ENCODE data around the gene VWA1. TPM values are rescaled to one million over a fixed set of nuclear protein-coding genes. Genes with fewer than 3 reads are reported as not detected.

Gene VWA1
- polyA plus RNA-seq, 2 of the 4 experiments (the other 2 are of a cell fraction) = 4.0 to 5.3 TPM

DNA sequence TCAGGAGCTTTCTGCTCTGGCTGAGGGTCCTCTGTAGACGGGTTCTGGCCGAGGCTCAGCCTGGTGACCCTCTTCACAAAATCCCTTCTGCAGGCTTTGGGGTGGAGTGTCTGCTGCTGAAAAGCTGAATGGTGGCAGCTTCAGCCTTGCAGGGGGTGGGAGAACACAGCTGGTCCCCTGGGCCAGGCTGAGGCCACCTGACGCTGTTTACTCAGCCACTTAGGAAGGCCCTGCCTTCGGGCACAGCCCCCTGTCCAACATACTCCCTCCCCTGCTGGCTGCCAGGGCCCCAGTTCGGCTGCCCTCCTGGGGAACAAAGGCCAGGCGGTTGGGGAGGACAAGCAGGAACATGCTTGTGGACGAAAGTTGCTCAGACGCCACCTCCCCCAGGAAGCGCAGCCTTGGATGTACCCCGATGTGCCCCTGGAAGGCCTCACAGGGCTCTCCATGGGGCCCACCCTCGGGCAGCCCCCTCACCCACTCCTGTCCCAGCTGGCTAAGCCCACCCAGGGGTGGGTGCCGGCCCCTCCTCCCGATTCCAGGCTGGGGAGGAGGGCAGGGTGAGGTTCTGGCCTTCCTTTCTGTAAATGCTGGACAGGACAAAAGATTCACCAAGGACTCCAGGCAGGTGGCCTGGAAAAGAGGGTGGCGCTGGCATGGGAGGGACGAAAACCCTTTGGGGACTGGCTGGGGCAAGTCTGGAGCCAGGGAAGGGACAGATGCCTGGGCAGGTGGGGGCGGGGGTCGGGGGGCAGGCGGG is 14.2 kb upstream of the VWA1 start, which contains the start of gene ANKRD65 (continued):
- TF ChIP-seq EHMT2 (IDR thresholded peaks at IDR 0.05; ENCODE audit: low read depth) (no peak), POLR2A (IDR thresholded peaks at IDR 0.05; ENCODE audit: low read length) (no peak), RCOR1 (IDR thresholded peaks at IDR 0.05; ENCODE audit: low read depth, low read length) (no peak), NR3C1 (IDR thresholded peaks at IDR 0.05) (no peak), FOSL2 (IDR thresholded peaks at IDR 0.05) (no peak), FOSL2 (CRISPR knock-in tag; IDR thresholded peaks at IDR 0.05) (no peak), RAD21 (conservative IDR thresholded peaks at IDR 0.05 in 1 of 2, IDR thresholded peaks at IDR 0.05 in 1 of 2) (no peak), MAZ (IDR thresholded peaks at IDR 0.05; ENCODE audit: borderline replicate concordance, low read depth, low read length) (no peak), CBX8 (IDR thresholded peaks at IDR 0.05) (no peak)
- TF ChIP-seq, protein P1, sequence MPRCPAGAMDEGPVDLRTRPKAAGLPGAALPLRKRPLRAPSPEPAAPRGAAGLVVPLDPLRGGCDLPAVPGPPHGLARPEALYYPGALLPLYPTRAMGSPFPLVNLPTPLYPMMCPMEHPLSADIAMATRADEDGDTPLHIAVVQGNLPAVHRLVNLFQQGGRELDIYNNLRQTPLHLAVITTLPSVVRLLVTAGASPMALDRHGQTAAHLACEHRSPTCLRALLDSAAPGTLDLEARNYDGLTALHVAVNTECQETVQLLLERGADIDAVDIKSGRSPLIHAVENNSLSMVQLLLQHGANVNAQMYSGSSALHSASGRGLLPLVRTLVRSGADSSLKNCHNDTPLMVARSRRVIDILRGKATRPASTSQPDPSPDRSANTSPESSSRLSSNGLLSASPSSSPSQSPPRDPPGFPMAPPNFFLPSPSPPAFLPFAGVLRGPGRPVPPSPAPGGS (IDR thresholded peaks at IDR 0.05) = no peak

DNA sequence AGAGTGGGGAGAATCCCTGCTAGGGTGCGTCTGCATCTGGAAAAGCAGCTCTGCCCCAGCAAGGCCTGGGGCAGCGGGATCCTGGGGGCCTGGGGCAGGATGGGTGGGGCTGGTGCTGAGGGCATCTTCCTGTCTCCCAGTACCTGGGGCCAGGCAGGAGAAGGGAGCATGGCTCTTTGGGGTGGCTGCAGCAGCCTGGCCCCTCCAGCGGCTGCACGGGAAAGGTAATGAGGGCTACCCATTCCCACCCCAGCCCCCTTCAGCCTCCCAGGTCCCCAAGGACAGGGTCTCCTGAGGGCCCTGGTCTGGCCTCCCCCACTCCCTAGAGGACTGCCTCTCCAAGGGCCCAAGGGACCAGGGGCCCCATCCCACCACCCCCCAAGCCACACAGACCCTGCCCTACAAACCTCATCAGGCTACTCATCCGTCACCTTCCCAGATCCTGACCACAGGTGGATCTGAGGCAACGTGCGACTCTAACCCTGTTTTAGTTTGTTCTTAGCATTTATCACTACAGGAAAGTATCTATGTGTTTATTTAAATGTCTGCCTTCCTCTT is 13.5 kb upstream of the VWA1 start:
- ATAC-seq (no peak), DNase-seq (ENCODE audit: low read depth in 1 of 2, low spot score in 1 of 2) (no peak), FAIRE-seq (no peak)
- H3K9me3 ChIP-seq = no peaks in the 10 kb centered on the region
- peak overlapping the region in 1 of 2 experiments; percentile 52; a peak in 2 of 6 replicates for H3K27ac ChIP-seq
- CTCF ChIA-PET = no interaction called here
- TF ChIP-seq, protein P2, sequence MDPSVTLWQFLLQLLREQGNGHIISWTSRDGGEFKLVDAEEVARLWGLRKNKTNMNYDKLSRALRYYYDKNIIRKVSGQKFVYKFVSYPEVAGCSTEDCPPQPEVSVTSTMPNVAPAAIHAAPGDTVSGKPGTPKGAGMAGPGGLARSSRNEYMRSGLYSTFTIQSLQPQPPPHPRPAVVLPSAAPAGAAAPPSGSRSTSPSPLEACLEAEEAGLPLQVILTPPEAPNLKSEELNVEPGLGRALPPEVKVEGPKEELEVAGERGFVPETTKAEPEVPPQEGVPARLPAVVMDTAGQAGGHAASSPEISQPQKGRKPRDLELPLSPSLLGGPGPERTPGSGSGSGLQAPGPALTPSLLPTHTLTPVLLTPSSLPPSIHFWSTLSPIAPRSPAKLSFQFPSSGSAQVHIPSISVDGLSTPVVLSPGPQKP (IDR thresholded peaks at IDR 0.05; ENCODE audit: low read depth, low read length) = no peak
- TF ChIP-seq PHF8 (IDR thresholded peaks at IDR 0.05; ENCODE audit: borderline replicate concordance, low read depth) = no peak
- no peak for TF ChIP-seq RARB (CRISPR knock-in tag; IDR thresholded peaks at IDR 0.05)
- TF ChIP-seq, protein P3, sequence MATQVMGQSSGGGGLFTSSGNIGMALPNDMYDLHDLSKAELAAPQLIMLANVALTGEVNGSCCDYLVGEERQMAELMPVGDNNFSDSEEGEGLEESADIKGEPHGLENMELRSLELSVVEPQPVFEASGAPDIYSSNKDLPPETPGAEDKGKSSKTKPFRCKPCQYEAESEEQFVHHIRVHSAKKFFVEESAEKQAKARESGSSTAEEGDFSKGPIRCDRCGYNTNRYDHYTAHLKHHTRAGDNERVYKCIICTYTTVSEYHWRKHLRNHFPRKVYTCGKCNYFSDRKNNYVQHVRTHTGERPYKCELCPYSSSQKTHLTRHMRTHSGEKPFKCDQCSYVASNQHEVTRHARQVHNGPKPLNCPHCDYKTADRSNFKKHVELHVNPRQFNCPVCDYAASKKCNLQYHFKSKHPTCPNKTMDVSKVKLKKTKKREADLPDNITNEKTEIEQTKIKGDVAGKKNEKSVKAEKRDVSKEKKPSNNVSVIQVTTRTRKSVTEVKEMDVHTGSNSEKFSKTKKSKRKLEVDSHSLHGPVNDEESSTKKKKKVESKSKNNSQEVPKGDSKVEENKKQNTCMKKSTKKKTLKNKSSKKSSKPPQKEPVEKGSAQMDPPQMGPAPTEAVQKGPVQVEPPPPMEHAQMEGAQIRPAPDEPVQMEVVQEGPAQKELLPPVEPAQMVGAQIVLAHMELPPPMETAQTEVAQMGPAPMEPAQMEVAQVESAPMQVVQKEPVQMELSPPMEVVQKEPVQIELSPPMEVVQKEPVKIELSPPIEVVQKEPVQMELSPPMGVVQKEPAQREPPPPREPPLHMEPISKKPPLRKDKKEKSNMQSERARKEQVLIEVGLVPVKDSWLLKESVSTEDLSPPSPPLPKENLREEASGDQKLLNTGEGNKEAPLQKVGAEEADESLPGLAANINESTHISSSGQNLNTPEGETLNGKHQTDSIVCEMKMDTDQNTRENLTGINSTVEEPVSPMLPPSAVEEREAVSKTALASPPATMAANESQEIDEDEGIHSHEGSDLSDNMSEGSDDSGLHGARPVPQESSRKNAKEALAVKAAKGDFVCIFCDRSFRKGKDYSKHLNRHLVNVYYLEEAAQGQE (IDR thresholded peaks at IDR 0.05) = no peak
- TF ChIP-seq, protein P4, sequence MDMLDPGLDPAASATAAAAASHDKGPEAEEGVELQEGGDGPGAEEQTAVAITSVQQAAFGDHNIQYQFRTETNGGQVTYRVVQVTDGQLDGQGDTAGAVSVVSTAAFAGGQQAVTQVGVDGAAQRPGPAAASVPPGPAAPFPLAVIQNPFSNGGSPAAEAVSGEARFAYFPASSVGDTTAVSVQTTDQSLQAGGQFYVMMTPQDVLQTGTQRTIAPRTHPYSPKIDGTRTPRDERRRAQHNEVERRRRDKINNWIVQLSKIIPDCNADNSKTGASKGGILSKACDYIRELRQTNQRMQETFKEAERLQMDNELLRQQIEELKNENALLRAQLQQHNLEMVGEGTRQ (IDR thresholded peaks at IDR 0.05) = no peak
- TF ChIP-seq, protein P5, sequence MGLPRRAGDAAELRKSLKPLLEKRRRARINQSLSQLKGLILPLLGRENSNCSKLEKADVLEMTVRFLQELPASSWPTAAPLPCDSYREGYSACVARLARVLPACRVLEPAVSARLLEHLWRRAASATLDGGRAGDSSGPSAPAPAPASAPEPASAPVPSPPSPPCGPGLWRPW (IDR thresholded peaks at IDR 0.05) = no peak
- no peak for TF ChIP-seq MYC (IDR thresholded peaks at IDR 0.05; ENCODE audit: borderline replicate concordance, low read length)
- TF ChIP-seq HOXA7 (CRISPR knock-in tag; IDR thresholded peaks at IDR 0.05) = no peak
- no peak overlapping the region for H3K4me2 ChIP-seq
- 0 out of 3 replicates have a peak, but pooled peaks cover 3% of the 10 kb centered on the region for H3K4me1 ChIP-seq
- no peak overlapping the region for H3K4me3 ChIP-seq
- 79% methylated on average over 4 of the region's 7 CpGs for WGBS (ENCODE audit: missing lambda C conversion rate)
- POLR2A ChIA-PET = no interaction called here
